Measurements from ENCODE around the gene PLAU.

- TF ChIP-seq ELF1 (CRISPR knock-in tag; IDR thresholded peaks at IDR 0.05) (no peak), THAP11 (CRISPR knock-in tag; IDR thresholded peaks at IDR 0.05) (no peak), ZNF576 (CRISPR knock-in tag; IDR thresholded peaks at IDR 0.05) (no peak), CEBPB (IDR thresholded peaks at IDR 0.05; ENCODE audit: borderline replicate concordance, low read depth, low read length) (no peak), RFX1 (IDR thresholded peaks at IDR 0.05) (no peak), DMTF1 (CRISPR knock-in tag; IDR thresholded peaks at IDR 0.05) (no peak), BRCA1 (CRISPR knock-in tag; IDR thresholded peaks at IDR 0.05) (no peak), SMC3 (IDR thresholded peaks at IDR 0.05; ENCODE audit: low read length) (no peak), PAX8 (CRISPR knock-in tag; IDR thresholded peaks at IDR 0.05; ENCODE audit: borderline replicate concordance) (no peak), NFIC (IDR thresholded peaks at IDR 0.05; ENCODE audit: low read length) (no peak), ZBTB7A (CRISPR knock-in tag; IDR thresholded peaks at IDR 0.05) (no peak)
Observed at GRCh38 chr10:73946253-73947145, 35.6 kb downstream of the PLAU start.
